IMR-90 (cell line): Measurements from ENCODE around the gene AMBP.

Experiments used
- BHLHE40 ChIP-seq: fragments of 150-350 bp; IDR thresholded peaks from 2 replicates; pipeline ENCODE4 v1.6.1; 2016; ENCODE audit warnings: mild to moderate bottlenecking, low read depth, low read length
- CEBPB ChIP-seq: IDR thresholded peaks from 2 replicates; pipeline ENCODE4 v1.6.1; 2012; ENCODE audit warnings: low read depth, low read length, improper control_type of control experiment
- POLR2A ChIP-seq: IDR thresholded peaks from 2 replicates; pipeline ENCODE4 v1.6.1; 2012; ENCODE audit warnings: mild to moderate bottlenecking, low read depth, low read length
- RFX5 ChIP-seq: IDR thresholded peaks from 2 replicates; pipeline ENCODE4 v1.8.0; 2012; ENCODE audit warnings: low read depth, mild to moderate bottlenecking, low read length, moderate library complexity
- TF ChIP-seq, protein P1 (sequence below): conservative IDR thresholded peaks from 2 replicates; pipeline ENCODE4 v1.5.1; 2012; ENCODE audit warnings: mild to moderate bottlenecking, low read depth, low read length, improper control_type of control experiment

DNA sequence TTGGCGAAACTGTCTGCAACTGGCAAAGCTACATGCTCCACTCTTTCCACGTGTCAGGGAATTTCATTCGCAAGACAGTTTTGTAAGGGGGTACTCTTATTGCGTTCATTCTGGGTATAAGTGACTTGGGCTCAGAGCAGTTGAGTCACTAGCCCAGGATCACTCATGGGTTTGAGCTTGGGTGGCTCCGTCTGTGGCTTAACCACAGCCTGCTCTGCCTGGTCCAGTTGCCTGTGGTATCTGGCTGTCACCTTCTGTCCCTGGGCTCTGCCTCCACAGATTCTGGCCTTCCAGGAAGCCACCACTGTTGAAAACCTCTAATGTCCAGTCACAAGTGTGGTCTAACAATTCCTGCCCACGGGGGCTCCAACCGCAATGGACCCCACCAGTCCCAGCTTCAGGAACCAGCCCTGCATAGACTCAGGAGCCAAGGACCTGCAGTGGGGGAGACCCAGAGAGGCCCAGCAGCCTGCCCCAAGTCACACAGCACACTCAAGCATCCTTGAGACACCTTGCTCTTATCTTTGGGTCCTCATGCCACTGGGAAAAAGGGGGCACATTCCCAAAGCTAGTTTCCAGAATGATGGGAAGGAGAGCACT lies 10.6 kb upstream of the AMBP start:
- TF ChIP-seq, protein P1, sequence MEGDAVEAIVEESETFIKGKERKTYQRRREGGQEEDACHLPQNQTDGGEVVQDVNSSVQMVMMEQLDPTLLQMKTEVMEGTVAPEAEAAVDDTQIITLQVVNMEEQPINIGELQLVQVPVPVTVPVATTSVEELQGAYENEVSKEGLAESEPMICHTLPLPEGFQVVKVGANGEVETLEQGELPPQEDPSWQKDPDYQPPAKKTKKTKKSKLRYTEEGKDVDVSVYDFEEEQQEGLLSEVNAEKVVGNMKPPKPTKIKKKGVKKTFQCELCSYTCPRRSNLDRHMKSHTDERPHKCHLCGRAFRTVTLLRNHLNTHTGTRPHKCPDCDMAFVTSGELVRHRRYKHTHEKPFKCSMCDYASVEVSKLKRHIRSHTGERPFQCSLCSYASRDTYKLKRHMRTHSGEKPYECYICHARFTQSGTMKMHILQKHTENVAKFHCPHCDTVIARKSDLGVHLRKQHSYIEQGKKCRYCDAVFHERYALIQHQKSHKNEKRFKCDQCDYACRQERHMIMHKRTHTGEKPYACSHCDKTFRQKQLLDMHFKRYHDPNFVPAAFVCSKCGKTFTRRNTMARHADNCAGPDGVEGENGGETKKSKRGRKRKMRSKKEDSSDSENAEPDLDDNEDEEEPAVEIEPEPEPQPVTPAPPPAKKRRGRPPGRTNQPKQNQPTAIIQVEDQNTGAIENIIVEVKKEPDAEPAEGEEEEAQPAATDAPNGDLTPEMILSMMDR, result no peak
- TF ChIP-seq CEBPB (no peak), BHLHE40 (no peak), POLR2A (no peak), RFX5 (no peak)
